ENCODE results near the gene TMEM204. TPM values are rescaled to one million over a fixed set of nuclear protein-coding genes. Genes with fewer than 3 reads are reported as not detected.
"Not testable (repeated sequence)": the region's sequence is repeated elsewhere in the genome, so short reads cannot be mapped to it uniquely, and the experiment has no call there.

The TMEM204 gene
- polyA plus RNA-seq, 3 donors = 15.9 to 23.6 (median 22.6) TPM

- no peak for DNase-seq (ENCODE audit: extremely low read depth in 1 of 11, low read depth in 9 of 11, low spot score in 4 of 11)
Measured at GRCh38 chr16:1564325-1564724, 30.9 kb downstream of the TMEM204 start.

- DNase-seq (ENCODE audit: extremely low read depth in 1 of 11, low read depth in 9 of 11, low spot score in 4 of 11) = no peak
Measured at GRCh38 chr16:1565083-1565805, 31.8 kb downstream of the TMEM204 start.

GRCh38 chr16:1567988-1568387 is 34.5 kb downstream of the TMEM204 start:
- no peak for DNase-seq (ENCODE audit: extremely low read depth in 1 of 11, low read depth in 9 of 11, low spot score in 4 of 11)

- no peak for DNase-seq (ENCODE audit: extremely low read depth in 1 of 11, low read depth in 9 of 11, low spot score in 4 of 11)
Measured at GRCh38 chr16:1571012-1571671, 37.7 kb downstream of the TMEM204 start.

- no peak for DNase-seq (ENCODE audit: extremely low read depth in 1 of 11, low read depth in 9 of 11, low spot score in 4 of 11)
Measured at GRCh38 chr16:1572673-1573072, 39.2 kb downstream of the TMEM204 start.

- DNase-seq (ENCODE audit: extremely low read depth in 1 of 11, low read depth in 9 of 11, low spot score in 4 of 11) = no peak
Measured at GRCh38 chr16:1573301-1573700, 39.8 kb downstream of the TMEM204 start.

GRCh38 chr16:1575578-1575977 is 42.1 kb downstream of the TMEM204 start:
- DNase-seq (ENCODE audit: extremely low read depth in 1 of 11, low read depth in 9 of 11, low spot score in 4 of 11) = no peak

- DNase-seq (ENCODE audit: extremely low read depth in 1 of 11, low read depth in 9 of 11, low spot score in 4 of 11) = no peak
Measured at GRCh38 chr16:1579214-1579613, 45.7 kb downstream of the TMEM204 start.

GRCh38 chr16:1580256-1580655 is 46.8 kb downstream of the TMEM204 start:
- DNase-seq (ENCODE audit: extremely low read depth in 1 of 11, low read depth in 9 of 11, low spot score in 4 of 11) = no peak

GRCh38 chr16:1580956-1581355 is 47.5 kb downstream of the TMEM204 start:
- DNase-seq (ENCODE audit: extremely low read depth in 1 of 11, low read depth in 9 of 11, low spot score in 4 of 11) = no peak

GRCh38 chr16:1581804-1582203 is 48.3 kb downstream of the TMEM204 start:
- DNase-seq (ENCODE audit: extremely low read depth in 1 of 11, low read depth in 9 of 11, low spot score in 4 of 11) = no peak

GRCh38 chr16:1583180-1583579 is 49.7 kb downstream of the TMEM204 start:
- DNase-seq (ENCODE audit: extremely low read depth in 1 of 11, low read depth in 9 of 11, low spot score in 4 of 11) = no peak

GRCh38 chr16:1584926-1585484 is 51.5 kb downstream of the TMEM204 start:
- DNase-seq (ENCODE audit: extremely low read depth in 1 of 11, low read depth in 9 of 11, low spot score in 4 of 11) = no peak

GRCh38 chr16:1590366-1590765 is 56.9 kb downstream of the TMEM204 start:
- DNase-seq (ENCODE audit: extremely low read depth in 1 of 11, low read depth in 9 of 11, low spot score in 4 of 11) = no peak

GRCh38 chr16:1590930-1591705 is 57.7 kb downstream of the TMEM204 start:
- no peak for DNase-seq (ENCODE audit: extremely low read depth in 1 of 11, low read depth in 9 of 11, low spot score in 4 of 11)

GRCh38 chr16:1592446-1592845 is 59.0 kb downstream of the TMEM204 start:
- DNase-seq (ENCODE audit: extremely low read depth in 1 of 11, low read depth in 9 of 11, low spot score in 4 of 11) = no peak

- not testable (repeated sequence) for DNase-seq (ENCODE audit: extremely low read depth in 1 of 11, low read depth in 9 of 11, low spot score in 4 of 11)
Measured at GRCh38 chr16:1595511-1595910, 62.0 kb downstream of the TMEM204 start.

- DNase-seq (ENCODE audit: extremely low read depth in 1 of 11, low read depth in 9 of 11, low spot score in 4 of 11) = no peak
Measured at GRCh38 chr16:1596516-1596915, 63.0 kb downstream of the TMEM204 start.

- DNase-seq (ENCODE audit: extremely low read depth in 1 of 11, low read depth in 9 of 11, low spot score in 4 of 11) = no peak
Measured at GRCh38 chr16:1597154-1597553, 63.7 kb downstream of the TMEM204 start.

- DNase-seq (ENCODE audit: extremely low read depth in 1 of 11, low read depth in 9 of 11, low spot score in 4 of 11) = no peak
Measured at GRCh38 chr16:1601031-1601430, 67.6 kb downstream of the TMEM204 start.

Measured in renal cortex interstitium (tissue), 11 donors.